Epithelial cell of umbilical artery (primary cell): ENCODE data around the gene CLN5. TPM values are rescaled to one million over a fixed set of nuclear protein-coding genes. Genes with fewer than 3 reads are reported as not detected.

Experiments
- total RNA-seq: library from RNA; depleted of rRNA; stranded (reverse); fragments of >200 nt; gene quantifications from 2 replicates; pipeline ENCODE4 v1.2.3, GENCODE V29; 2014

The CLN5 gene
- total RNA-seq, result 21.4 and 25.7 TPM in 2 replicates

GRCh38 chr13:76991796-76992547 is at the start of gene CLN5:
CLN5 (plus strand) TSS chr13:76992081; CDS start chr13:76992099, 18 bp downstream.

GRCh38 chr13:76948149-76948548 is 43.7 kb upstream of the CLN5 start, which contains the start of gene ACOD1:
ACOD1 (plus strand) TSS chr13:76948511; CDS start chr13:76948559, 48 bp downstream.

GRCh38 chr13:77026861-77027621 is 35.2 kb downstream of the CLN5 start, which contains the start of gene FBXL3:
FBXL3 (minus strand) TSS chr13:77027159; CDS start chr13:77021860, 5,299 bp downstream.

Other genes starting within 250 kb of the CLN5 start
- 98.6 and 108 TPM in 2 replicates for gene KCTD12, start 105.7 kb upstream of the CLN5 start, total RNA-seq
- gene ACOD1, start 43.6 kb upstream of the CLN5 start, total RNA-seq, result under 0.01 TPM in 1 of 2 replicates, not detected in the other
- gene FBXL3, start 35.1 kb downstream of the CLN5 start, total RNA-seq, result 44.8 and 55.2 TPM in 2 replicates